Panc1 (cell line): ENCODE results near the gene PMPCB.

Experiments used
- POLR2AphosphoS5 ChIP-seq: IDR thresholded peaks from 2 replicates; pipeline ENCODE4 v1.6.1; 2012; ENCODE audit warnings: mild to moderate bottlenecking, low read depth, low read length, moderate library complexity
- SIN3A ChIP-seq: IDR thresholded peaks from 2 replicates; pipeline ENCODE4 v1.6.1; 2012; ENCODE audit warnings: low read depth, mild to moderate bottlenecking, low read length, moderate library complexity, borderline replicate concordance; ENCODE audit not compliant: insufficient read depth
- TCF7L2 ChIP-seq: IDR thresholded peaks from 2 replicates; pipeline ENCODE4 v1.6.1; 2011; ENCODE audit warnings: mild to moderate bottlenecking, low read depth, low read length, inconsistent platforms
- TF ChIP-seq, protein P1 (sequence below): fragments of 450-650 bp; IDR thresholded peaks from 2 replicates; pipeline ENCODE4 v1.5.1; 2017; ENCODE audit warnings: mild to moderate bottlenecking
- TF ChIP-seq, protein P2 (sequence below), 2 experiments: IDR thresholded peaks; 2 replicates each; pipeline ENCODE4 v1.6.1; 2011 to 2012; ENCODE audit warnings: low read depth in 2 of 2, control low read depth in 1 of 2, low read length in 1 of 2, mild to moderate bottlenecking in 1 of 2, moderate library complexity in 1 of 2; ENCODE audit not compliant: insufficient read depth in 1 of 2

DNA sequence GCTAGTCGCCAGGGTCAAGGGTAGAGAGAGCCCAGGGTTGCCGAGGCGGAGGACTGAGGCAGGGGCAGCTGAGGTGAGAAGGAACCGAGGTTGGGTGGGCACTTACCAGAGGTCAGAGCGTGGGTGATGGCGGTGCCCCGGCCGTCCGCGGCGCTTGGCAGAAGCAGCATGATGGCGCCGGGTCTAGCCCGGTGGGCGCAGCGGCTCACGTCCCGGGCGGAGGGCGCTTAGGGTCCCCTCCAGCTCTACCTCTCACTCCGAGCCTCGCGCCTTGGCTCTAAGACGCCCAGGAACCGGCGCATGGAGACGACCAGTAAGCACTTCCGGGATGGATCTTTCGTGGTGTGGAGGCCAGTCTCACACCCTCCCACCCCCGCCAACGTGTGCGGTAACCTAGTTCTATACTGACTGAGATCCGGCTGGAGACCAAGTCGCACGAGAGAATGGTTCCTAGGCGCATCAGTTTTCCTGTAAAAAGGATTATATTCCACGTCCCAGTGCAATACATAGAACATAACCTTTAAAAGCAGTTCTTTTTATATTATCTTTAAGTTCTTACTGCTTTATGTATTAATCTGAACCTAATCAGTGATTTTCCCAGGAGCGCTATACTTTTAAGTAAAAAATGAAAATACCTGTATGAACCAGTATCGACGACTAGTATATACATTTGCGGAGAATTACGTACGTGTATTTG is 47.4 kb downstream of the PMPCB start, which contains the start of gene DNAJC2:
- TF ChIP-seq, protein P1, sequence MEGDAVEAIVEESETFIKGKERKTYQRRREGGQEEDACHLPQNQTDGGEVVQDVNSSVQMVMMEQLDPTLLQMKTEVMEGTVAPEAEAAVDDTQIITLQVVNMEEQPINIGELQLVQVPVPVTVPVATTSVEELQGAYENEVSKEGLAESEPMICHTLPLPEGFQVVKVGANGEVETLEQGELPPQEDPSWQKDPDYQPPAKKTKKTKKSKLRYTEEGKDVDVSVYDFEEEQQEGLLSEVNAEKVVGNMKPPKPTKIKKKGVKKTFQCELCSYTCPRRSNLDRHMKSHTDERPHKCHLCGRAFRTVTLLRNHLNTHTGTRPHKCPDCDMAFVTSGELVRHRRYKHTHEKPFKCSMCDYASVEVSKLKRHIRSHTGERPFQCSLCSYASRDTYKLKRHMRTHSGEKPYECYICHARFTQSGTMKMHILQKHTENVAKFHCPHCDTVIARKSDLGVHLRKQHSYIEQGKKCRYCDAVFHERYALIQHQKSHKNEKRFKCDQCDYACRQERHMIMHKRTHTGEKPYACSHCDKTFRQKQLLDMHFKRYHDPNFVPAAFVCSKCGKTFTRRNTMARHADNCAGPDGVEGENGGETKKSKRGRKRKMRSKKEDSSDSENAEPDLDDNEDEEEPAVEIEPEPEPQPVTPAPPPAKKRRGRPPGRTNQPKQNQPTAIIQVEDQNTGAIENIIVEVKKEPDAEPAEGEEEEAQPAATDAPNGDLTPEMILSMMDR: no peak
- TF ChIP-seq POLR2AphosphoS5 (peak; percentile 94), SIN3A (peak; percentile 96), TCF7L2 (0 out of 2 replicates have a peak, but pooled peaks have one; percentile 38)
- TF ChIP-seq, protein P2, sequence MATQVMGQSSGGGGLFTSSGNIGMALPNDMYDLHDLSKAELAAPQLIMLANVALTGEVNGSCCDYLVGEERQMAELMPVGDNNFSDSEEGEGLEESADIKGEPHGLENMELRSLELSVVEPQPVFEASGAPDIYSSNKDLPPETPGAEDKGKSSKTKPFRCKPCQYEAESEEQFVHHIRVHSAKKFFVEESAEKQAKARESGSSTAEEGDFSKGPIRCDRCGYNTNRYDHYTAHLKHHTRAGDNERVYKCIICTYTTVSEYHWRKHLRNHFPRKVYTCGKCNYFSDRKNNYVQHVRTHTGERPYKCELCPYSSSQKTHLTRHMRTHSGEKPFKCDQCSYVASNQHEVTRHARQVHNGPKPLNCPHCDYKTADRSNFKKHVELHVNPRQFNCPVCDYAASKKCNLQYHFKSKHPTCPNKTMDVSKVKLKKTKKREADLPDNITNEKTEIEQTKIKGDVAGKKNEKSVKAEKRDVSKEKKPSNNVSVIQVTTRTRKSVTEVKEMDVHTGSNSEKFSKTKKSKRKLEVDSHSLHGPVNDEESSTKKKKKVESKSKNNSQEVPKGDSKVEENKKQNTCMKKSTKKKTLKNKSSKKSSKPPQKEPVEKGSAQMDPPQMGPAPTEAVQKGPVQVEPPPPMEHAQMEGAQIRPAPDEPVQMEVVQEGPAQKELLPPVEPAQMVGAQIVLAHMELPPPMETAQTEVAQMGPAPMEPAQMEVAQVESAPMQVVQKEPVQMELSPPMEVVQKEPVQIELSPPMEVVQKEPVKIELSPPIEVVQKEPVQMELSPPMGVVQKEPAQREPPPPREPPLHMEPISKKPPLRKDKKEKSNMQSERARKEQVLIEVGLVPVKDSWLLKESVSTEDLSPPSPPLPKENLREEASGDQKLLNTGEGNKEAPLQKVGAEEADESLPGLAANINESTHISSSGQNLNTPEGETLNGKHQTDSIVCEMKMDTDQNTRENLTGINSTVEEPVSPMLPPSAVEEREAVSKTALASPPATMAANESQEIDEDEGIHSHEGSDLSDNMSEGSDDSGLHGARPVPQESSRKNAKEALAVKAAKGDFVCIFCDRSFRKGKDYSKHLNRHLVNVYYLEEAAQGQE (IDR thresholded peaks at IDR 0.05; ENCODE audit: insufficient read depth in 1 of 2, low read depth in 2 of 2, low read length in 1 of 2): peak in 1 of 2 experiments; percentile 30; a peak in 1 of 4 replicates
